DMS 273 treated with DMSO at 0.1 percent for 48 hours (cell line): ENCODE measurements around the gene ENG.
"Not testable (repeated sequence)": the region's sequence is repeated elsewhere in the genome, so short reads cannot be mapped to it uniquely, and the experiment has no call there.

Experiments
- DNase-seq: peaks from one replicate; lab custom pipeline; 2025; lab: John Stamatoyannopoulos, UW

ENG gene

DNA sequence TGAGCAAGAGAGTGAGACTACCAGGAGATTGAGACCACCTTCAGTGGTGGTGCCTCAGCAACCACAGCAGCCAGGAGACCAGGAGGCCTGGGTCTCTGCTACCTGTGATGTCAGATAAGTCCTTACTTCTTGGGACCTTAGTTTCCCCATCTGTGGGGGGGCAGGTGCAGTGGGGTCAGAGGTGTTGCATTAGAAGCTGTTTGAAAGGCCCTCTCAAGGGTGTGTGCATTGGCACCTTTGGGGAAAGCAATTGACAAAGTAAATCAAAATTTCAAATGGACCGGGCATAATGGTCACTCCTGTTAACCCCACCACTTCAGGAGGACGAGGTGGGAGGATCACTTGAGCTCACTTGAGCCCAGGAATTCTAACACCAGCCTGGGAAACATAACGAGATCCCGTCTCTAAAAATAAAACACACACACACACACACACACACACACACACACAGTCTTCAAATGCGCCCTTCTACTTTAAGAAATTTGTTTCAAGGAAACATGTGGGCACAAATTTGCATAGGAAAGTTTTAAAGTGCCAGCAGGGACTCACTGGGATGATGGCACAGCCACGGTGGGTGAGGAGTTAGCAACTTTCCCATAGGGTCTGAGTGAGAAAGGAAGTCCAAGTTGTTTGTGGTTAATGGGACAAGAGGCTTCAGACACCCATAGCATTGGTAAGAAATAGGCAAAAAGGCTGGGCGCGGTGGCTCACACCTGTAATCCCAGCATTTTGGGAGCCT lies 24.4 kb upstream of the ENG start:
- no peak for DNase-seq

DNA sequence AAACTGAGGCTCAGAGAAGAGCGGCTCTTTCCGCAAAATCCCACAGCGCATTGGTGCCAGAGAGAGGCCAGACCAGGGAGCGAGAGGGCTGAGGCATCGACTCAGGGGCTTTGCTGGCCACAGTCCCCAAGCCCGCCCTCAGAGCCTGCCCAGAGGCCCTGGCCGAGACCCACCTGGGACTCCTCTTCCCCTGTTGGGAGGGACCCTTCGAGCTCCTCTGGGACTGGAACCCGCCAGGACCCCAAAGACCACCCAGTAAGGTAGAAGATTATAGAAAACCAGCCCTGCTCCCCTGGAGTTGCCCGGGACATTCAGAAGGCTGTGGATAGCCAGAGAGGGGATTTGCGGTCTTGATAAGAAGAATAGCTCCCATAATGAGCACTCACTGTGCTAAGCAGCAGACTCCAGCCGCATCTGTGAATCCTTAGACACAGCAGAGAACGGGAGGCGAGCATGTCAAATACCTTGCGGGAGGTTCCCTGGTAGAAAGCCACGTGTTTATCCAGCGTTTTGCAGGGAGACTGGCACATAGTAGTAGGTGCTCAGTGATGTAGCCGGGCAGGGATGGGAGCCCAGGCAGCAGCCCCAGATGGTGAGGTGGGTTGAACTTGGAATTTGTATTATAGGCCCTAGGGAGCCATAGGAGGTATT lies 23.7 kb upstream of the ENG start:
- no peak for DNase-seq

DNA sequence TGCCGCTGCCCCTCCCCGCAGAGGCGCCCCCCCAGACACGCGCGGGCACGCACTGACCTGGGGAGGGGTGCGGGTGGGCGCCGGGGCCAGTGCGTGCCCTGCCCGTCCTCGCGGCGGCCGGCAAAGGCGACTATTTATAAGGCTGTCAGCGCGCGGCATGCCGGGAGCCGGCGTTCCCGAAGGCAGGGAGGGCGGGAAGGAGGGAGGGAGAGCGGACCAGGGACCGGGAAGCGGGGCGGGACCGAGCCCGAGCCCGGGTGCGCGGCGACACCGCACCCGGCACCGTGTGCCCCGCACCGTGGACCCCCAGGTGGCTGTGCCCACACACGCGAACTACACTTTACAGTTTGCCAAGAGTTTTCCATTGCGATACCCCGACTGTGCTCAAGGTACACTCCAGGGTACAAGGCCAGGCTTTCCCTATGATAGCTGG lies 23.1 kb upstream of the ENG start, which contains the start of gene AK1:
AK1 (minus strand) TSS at position 110 of the 433 bp plus-strand sequence. CDS start 3,058 bp downstream, outside the sequence.
- no peak for DNase-seq

DNA sequence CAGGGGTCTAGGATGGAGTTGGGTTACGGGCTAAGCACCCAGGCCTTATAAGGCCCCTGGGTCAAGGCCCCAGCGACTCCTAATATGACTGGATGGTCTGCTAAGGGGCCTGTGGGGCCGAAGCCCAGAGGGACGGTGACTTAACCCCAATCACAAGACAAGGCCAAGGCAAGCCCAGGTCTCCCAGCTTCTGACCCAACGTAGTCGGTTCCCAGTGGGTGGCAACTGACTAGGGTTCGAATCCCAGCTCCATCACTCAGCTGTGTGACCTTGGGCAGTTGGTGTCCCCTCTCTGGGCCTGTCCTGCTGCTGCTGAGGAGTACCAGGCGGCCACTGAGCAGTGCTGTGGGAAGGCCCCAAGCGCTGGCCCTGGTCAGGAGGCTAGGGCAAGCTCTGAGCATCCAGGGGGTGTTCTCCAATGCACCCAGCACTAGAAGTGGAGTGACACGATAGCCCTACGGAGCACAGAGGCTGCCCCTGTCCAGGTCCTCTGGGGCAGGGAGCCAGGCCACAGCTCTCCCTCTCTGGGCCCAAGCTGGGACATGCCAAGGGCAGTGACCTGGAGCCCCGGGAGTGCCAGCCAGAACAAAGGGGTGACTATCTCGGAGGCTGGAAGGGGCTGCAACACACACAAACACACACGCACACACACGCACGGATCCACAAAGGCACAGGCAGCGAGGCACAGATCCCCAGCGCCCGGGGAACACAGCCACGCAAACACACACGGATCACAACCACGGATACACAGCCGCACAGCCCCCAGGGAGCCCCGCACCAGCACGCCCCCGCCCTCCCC lies 22.5 kb upstream of the ENG start:
- no peak for DNase-seq

DNA sequence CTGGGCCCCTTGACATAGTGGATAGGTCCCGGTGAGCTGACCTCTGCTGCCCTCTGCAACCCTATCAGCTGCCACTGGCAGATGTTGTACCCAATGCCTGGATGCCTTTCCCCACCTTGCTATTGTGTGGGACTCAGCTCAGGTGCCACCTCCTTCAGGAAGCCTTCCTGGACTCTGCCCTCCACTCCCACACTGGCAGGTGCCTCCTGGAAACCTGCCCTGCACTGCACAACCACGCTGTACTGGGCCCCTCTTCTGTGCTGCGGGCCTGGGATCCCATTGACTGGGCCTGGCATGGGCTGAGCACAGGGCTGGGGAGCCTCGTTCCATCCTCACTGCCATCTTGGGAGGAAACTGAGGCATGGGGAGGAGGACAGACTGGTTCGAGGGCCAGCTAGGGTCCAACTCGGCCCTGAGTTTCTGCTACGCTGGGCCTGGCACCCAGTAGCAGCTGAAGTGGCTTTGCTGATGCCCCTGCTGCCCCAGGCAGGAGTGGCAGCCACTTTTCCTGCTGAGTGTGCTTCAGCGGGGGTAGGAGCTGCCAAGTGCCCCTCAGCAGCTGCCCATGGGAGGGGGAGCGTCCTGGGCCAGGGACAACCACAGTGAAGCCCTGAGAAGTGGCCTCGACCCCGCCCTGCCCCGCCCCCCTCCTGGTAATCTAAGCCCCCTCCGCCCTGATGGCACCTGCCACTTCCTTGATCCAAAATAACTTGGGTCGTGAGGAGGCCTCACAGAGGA lies 21.7 kb upstream of the ENG start:
- no peak for DNase-seq

DNA sequence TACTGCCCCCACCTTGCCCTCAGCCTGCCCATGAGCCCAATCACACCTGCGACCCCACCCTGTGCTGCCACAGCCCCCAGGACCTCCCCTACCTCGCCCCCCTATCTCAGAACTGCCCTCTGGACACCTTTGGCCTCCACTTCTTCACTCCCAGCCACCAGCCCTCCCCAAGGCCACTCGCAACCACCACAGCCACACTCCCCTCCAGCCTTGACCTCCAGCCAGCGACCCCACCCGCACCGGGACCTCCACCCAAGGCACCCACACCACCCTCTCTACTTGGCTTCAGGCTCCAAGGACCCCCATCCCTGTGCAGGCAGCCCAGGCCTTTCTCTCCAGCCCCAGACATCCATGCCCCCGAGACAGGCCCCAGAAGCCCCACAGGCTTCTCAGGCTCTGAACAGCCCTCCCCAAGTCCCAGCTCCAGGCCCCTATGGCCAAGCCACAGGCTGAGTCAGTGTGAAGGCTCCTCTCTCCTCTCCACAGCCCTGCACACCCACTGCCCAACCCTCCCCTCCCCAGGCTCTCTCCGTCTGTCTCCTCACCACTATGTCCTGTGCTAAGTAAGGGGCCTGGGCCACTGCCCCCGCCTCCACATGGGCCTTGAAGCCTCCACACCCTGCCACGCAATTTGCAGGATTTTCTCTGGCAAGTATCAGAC lies 21.0 kb upstream of the ENG start:
- DNase-seq = no peak

DNA sequence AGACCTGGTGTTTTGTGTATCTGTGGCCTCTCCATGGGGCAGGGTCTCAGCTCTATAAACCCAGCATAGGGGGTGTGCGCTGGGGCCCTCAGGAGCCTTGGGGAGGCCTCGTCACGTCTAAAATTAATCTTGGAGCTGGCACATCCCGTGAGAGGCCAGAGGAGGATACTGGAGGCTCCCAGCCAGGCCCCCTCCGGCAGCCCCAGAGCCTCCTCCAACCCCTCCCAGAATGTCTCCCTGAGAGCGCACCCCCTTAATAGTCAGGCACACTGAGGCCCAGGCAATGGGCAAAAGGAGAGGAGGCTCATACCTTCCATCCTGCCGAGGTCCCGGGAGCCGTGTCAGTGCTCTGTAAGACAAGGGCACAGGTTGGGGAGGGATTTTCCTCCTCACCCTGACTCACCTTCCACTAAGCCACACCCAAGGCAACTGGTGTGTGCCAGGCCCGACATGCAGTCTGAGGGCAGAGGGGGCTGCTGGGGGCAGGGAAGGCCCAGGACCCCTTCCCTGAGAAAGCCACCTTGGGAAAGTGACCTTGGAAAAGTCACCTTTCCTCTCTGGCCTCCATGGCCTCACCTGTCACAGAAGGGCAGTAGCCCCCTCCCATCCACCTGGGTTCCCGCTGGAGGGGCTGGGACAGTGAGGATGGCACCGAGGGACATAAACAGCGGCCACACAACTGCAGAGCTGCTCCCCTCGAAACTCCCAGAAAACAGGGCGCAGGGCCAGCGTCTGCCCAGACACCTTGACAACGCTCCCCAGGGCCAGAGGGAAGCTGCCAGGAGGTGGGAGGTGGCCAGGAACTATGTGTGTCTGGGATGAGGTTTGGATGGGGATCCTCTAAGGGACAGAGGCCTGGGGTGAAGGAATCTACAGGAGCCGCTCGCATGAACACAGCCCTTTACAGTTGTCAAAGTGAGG lies 20.1 kb upstream of the ENG start:
- no peak for DNase-seq

DNA sequence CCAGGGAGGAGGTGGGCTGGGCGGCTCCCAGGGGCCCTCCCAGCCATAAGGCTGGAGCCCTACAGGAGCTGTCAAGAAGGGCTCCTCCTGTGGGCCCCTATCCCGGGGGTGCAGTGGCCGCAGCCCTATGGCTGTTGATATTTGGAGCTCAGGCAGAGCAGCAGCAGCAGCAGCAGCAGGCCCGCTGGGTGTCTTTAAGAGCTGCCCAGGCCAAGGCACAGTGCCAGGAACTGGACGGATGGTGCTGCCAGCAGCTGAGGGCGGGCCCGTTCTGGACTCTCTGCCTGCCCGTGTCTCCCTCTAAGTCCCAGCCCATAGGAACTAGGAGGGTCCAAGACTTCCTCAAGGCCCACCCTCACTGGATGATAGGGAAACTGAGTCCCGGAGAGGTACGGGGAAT lies 19.4 kb upstream of the ENG start:
- no peak for DNase-seq

DNA sequence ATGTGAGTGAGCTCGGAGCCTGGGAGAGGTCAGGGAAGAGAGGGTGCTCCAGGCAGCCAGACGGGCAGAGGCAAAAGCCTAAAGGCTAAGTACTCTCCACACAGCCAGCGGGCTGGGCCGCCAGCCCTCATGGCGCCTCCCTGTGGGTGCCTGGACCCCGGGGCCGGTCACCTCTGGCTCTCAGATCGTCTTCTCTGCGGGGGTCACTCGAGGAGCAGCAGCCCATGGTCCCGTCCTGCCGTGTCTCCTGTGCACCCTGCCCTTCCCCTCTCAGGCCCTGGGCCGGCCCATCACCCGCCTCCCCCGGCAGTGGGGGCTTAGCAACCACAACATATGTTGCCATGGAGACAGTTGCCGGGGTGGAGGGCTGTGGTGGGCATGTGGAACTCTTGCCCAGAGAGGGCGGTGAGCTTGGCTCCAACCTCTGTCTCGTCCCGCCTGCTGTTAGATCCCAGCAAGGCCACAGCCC lies 18.8 kb upstream of the ENG start:
- DNase-seq = no peak

DNA sequence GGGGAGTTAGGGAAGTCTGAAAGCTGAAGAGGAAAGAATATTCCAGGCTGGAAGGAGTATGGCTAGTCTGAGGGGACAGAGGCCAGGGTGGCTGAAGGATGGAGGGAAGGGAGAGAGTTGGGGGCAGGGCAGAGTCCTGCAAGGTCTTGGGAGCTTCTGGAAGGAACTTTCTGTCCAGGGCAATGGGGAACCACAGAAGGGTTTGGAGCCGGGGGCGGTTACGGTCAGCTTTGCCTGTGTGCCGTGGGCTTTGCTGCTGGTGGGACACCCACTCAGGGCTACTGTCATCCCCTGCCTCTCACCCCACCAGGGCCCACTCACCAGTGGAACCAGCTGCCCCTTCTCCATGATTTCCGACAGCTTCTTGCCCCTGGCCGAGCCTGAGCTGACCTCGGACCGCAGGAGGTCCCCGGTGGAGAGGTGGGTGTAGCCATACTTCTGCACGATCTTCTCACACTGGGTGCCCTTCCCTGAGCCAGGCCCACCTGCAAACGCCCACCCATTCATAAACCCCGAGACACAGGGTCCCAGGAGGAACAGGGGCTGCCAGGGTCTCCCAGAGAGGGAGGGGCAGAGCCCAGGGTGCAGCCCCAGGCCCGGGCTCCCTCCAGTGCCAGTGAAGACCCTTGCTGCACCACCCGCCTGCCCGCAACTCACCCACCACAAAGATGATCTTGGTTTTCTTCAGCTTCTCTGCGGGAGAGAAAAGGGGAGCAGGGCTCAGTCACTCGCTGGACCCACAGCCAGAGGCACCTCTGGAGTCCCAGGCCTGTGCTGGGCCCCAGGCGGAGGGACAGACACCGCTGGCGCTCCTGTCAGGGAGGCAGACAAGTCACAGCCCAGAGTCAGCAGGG lies 18.1 kb upstream of the ENG start:
- no peak for DNase-seq

DNA sequence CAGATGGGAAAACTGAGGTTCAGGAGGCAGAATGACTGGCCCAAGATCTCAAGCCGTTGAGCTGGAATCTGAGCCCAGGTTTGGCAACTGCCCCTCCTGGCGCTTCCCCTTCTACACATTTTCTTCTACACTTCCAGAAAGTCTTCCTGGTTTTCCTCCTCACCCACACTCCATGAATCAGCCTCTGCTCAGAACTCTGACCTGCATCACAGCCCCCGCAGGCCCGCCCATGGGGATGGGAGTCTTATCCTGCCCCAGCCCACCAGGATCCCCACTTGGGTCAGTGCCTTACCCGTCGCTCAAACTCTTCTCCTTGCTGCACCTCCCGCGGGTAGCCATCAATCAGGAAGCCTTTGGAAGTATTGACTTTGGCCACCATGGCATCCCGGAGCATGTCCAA lies 17.1 kb upstream of the ENG start:
- DNase-seq = no peak

DNA sequence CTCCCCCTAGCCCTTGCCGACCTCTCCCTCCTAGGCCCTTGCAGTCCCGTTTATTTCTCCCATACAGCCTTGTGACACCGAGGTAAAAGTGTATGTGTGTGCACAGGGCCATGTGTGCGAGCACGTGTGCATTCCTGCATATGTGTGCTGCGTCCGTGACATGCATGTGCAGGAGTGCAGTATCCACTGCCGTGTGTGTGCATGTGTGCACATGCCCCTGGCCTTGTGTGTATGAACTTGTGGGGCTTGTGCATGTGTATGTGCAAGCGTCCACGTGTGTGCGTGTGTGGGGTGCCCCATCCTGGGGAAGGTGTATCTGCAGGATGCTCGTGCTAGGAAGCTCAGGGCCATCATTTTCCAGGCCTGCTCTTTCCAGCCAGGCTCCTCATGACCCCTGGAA lies 16.4 kb upstream of the ENG start:
- no peak for DNase-seq

DNA sequence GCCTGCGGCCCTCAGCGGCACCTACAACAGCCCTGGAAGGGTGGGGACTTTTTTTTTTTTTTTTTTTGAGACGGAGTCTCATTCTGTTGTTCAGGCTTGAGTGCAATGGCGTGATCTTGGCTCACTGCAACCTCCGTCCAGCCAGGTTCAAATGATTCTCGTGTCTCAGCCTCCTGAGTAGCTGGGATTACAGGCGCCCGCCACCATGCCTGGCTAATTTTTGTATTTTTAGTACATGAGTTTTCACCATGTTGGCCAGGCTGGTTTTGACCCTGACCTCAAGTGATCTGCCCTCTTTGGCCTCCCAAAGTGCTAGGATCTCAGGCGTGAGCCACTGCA lies 15.7 kb upstream of the ENG start:
- not testable (repeated sequence) for DNase-seq

DNA sequence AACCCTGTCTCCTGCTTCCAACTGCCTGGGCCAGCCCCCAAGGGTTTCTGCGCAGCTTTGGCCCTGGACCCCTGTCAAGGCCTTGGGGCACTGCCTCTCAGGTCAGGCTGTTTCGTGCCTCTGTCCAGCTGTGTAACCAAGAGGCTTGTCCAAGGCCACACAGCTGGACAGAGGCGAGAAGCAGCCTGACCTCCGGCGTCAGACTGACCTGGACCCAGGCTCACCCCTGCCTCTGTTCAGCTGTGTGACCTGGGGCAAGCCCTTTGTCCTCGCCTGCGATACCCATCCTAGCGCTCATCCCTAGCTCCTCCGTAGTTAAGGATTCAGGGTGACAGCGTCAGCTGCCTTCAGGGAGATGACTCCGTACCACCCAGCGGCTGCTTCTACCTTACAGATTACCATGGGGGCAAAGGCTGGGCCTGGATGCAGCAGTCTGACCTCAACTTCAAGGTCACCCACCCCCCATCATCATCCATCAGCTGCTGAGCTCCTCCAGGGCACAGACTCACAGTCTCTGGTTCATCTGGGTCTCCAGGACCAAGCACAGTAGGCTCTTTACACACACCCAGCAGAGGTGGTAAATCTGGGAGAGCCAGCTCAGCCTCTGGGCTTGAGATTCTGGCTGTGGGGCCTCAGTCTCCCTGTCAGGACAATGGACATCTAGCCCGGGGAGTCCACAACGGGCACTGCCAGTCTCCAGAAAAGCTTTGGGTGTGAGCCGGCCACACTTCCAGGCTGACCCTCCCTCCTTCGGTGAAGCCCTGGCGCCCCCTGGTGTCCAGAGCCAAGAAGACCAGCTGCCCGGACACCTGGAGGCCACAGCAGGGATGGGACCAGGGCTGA lies 15.1 kb upstream of the ENG start:
- DNase-seq = no peak

DNA sequence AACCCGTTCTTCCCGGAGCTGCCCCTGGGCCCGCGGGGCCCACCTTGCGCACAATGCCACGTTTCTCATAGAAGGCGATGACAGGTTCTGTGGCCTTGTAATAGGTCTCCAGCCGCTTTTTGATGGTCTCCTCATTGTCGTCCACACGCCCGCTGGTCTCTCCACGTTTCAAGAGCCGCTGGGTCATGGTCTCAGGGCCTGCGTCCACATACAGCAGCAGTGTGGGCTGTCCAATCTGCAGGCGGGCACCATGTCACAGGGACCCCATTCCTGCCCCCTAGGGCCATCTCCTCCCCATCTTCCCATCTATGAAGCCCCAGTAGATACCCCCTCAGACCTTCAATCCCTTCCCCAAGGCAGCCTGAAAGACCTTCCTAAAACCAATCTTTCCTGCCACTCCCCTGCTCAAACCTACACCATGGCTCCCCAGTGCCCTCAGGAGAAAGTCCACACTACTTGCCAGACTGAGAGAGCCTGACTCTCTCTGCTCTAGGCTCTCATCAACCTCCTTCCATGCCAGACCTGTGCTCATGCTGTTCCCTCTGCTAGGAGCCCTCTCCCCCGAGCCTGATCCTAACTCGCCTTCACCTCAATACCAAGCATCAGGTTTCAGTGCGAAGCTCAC lies 13.9 kb upstream of the ENG start:
- no peak for DNase-seq

DNA sequence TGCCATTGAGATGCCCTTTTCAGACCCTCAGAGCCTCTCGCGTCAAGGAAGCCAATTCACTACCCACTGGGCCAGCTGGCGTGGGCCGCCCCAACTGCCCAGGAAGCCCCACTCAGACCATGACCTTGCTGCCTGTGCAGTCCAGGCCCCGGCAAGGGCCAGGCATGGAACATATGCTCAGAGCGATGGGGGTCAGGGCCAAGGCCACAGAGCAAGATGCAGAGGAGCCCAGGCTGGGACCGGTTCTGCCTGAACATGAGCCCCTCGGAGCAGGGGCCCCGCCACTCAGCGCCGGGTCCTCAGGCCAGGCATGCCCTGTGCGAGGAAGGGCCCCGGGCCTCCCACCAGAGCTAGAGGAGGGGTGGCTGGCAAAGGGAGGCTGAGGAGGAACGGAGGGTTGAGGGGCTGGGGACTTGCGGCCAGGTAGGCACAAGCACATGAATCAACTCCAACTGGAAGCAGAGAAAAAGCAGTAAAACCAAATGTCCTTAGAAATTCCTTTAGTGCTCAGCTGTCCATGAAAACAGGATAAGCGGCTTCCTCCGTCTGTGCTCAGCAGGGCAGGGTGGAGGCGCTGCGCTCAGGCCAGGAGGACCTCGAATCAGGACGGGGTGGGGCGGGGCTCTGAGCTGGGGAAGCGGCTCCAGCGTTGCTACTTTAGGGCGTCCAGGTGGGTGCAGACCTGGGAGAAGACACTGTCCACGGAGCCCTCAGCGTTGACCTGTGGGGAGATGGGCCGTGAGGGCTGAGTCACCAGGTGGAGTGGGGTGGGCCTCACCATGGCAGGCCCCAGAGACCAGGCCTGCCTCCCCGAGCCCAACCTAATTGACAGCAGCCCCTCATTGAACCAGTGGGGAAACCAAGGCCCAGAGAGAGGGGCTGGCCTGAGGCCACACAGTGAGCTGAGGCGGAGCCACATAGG lies 13.2 kb upstream of the ENG start:
- DNase-seq = no peak

DNA sequence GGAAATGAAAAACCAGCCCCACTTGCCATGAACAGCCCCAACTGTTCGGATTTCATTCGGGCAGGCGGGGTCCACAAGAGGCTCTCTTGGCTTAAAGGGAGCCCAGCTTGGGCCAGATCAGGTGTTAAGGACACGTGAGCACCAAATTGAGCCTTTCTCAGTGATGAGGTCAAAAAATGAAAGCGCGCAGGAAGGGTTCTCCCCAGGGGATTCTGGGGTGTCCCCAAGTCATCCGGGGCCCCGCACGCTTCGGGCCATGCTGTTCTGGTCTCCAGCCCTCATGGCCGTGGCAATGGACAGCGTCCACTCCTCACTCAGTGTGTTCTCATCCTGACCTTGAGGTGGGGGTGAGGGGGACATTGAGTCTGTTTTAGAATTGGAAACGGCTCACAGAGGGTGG lies 12.1 kb upstream of the ENG start:
- no peak for DNase-seq
